IMR-90 (cell line): ENCODE measurements around the gene NXPE4. TPM values are rescaled to one million over a fixed set of nuclear protein-coding genes. Genes with fewer than 3 reads are reported as not detected.
"Not testable (repeated sequence)": the region's sequence is repeated elsewhere in the genome, so short reads cannot be mapped to it uniquely, and the experiment has no call there.

Source experiments
- ATAC-seq: fragments of 200-7000 bp; cut with Tn5 transposase; 2 replicates; pipeline ENCODE4 v1.9.1; 2020; ENCODE audit warnings: low read depth, mild to moderate bottlenecking, moderate library complexity
- BruUV-seq: library from RNA; stranded (reverse); fragments of 400-500 nt; replicated peaks from 2 replicates; lab custom pipeline; 2021; lab: Mats Ljungman, UMichigan
- CTCF ChIA-PET: fragments of 300-600 bp; formaldehyde crosslinking; extraction: SDS; loops from one replicate; lab custom pipeline; 2021; ENCODE audit warnings: antibody characterized with exemption; lab: Yijun Ruan, JAX
- POLR2A ChIA-PET: fragments of 300-600 bp; sonication (Branson Sonifier 250); formaldehyde crosslinking; loops from one replicate; lab custom pipeline; 2022; ENCODE audit warnings: antibody characterized with exemption; ENCODE audit not compliant: unreplicated experiment; lab: Charles Lee
- DNase-seq: peaks from one replicate; pipeline ENCODE4 v3.0.0; 2013
- H2AFZ ChIP-seq: replicated peaks from 2 replicates; pipeline ENCODE3; 2013; ENCODE audit warnings: low read length, mild to moderate bottlenecking; ENCODE audit not compliant: poor library complexity
- H2AK5ac ChIP-seq: 2 replicates; pipeline ENCODE4 v1.6.1; 2013; ENCODE audit warnings: low read depth, low read length, inconsistent platforms
- H2AK9ac ChIP-seq: replicated peaks from 2 replicates; pipeline ENCODE3; 2013; ENCODE audit warnings: mild to moderate bottlenecking, low read depth, low read length, moderate library complexity; ENCODE audit not compliant: poor library complexity
- H2BK120ac ChIP-seq: 2 replicates; pipeline ENCODE4 v1.6.1; 2013; ENCODE audit warnings: low read depth, low read length, inconsistent platforms
- H2BK15ac ChIP-seq: 3 replicates; pipeline ENCODE4 v1.6.1; 2013; ENCODE audit warnings: low read depth, low read length, inconsistent platforms
- H2BK20ac ChIP-seq: 2 replicates; pipeline ENCODE4 v1.6.1; 2013; ENCODE audit warnings: low read depth, mild to moderate bottlenecking, inconsistent platforms, low read length, moderate library complexity
- H2BK5ac ChIP-seq: 2 replicates; pipeline ENCODE4 v1.6.1; 2013; ENCODE audit warnings: mild to moderate bottlenecking, low read depth, low read length, inconsistent platforms; ENCODE audit not compliant: poor library complexity, severe bottlenecking
- H3K14ac ChIP-seq: replicated peaks from 2 replicates; pipeline ENCODE4 v1.6.1; 2013; ENCODE audit warnings: low read depth, low read length, inconsistent platforms
- H3K18ac ChIP-seq: 2 replicates; pipeline ENCODE4 v1.6.1; 2013; ENCODE audit warnings: low read depth, low read length, control low read depth
- H3K23ac ChIP-seq: 2 replicates; pipeline ENCODE4 v1.6.1; 2013; ENCODE audit warnings: low read depth, low read length, inconsistent platforms
- H3K27ac ChIP-seq: 2 replicates; pipeline ENCODE4 v1.5.1; 2013; ENCODE audit warnings: mild to moderate bottlenecking, control low read depth, low read length; ENCODE audit not compliant: insufficient read depth
- H3K27me3 ChIP-seq: 2 replicates; pipeline ENCODE4 v1.6.1; 2013; ENCODE audit warnings: low read length; ENCODE audit not compliant: control insufficient read depth, insufficient read depth
- H3K36me3 ChIP-seq: 2 replicates; pipeline ENCODE4 v1.6.1; 2013; ENCODE audit warnings: low read length, mixed read lengths; ENCODE audit not compliant: control insufficient read depth, insufficient read depth
- H3K4ac ChIP-seq: 2 replicates; pipeline ENCODE4 v1.6.1; 2013; ENCODE audit warnings: low read depth, low read length, inconsistent platforms
- H3K4me1 ChIP-seq: 2 replicates; pipeline ENCODE4 v1.6.1; 2013; ENCODE audit warnings: low read length, mixed read lengths; ENCODE audit not compliant: control insufficient read depth, insufficient read depth
- H3K4me2 ChIP-seq: 2 replicates; pipeline ENCODE4 v1.6.1; 2013; ENCODE audit warnings: low read depth, mild to moderate bottlenecking, control low read depth, low read length, moderate library complexity
- H3K4me3 ChIP-seq: 2 replicates; pipeline ENCODE4 v1.5.1; 2013; ENCODE audit warnings: low read depth, mild to moderate bottlenecking, control low read depth, low read length, moderate library complexity; ENCODE audit not compliant: insufficient read depth
- H3K56ac ChIP-seq: 2 replicates; pipeline ENCODE4 v1.6.1; 2013; ENCODE audit warnings: low read length, inconsistent platforms; ENCODE audit not compliant: insufficient read depth; ENCODE audit errors: extremely low read depth
- H3K79me1 ChIP-seq, 2 experiments: 2 replicates each; pipeline ENCODE4 v1.6.1; 2013; ENCODE audit warnings: low read length in 2 of 2, inconsistent platforms in 1 of 2, low read depth in 1 of 2
- H3K9ac ChIP-seq: 2 replicates; pipeline ENCODE4 v1.6.1; 2013; ENCODE audit warnings: low read depth, low read length, control low read depth
- H3K9me1 ChIP-seq: 2 replicates; pipeline ENCODE4 v1.6.1; 2013; ENCODE audit warnings: low read length, inconsistent platforms; ENCODE audit not compliant: insufficient read depth
- H3K9me3 ChIP-seq: 2 replicates; pipeline ENCODE4 v1.6.1; 2013; ENCODE audit warnings: low read length; ENCODE audit not compliant: control insufficient read depth, insufficient read depth
- H4K20me1 ChIP-seq: 2 replicates; pipeline ENCODE4 v1.6.1; 2013; ENCODE audit warnings: low read length, inconsistent platforms; ENCODE audit not compliant: insufficient read depth
- H4K5ac ChIP-seq: 2 replicates; pipeline ENCODE4 v1.6.1; 2013; ENCODE audit warnings: mild to moderate bottlenecking, low read depth, low read length, control low read depth
- H4K8ac ChIP-seq, 2 experiments: 2 replicates each; pipeline ENCODE4 v1.6.1; 2013; ENCODE audit warnings: low read depth in 2 of 2, low read length in 2 of 2, control low read depth in 1 of 2, inconsistent platforms in 1 of 2
- H4K91ac ChIP-seq: 2 replicates; pipeline ENCODE4 v1.6.1; 2013; ENCODE audit warnings: low read depth, low read length, inconsistent platforms; ENCODE audit not compliant: insufficient read depth
- ELK1 ChIP-seq: fragments of 150-350 bp; IDR thresholded peaks from 2 replicates; pipeline ENCODE4 v1.6.1; 2016; ENCODE audit warnings: low read depth, mild to moderate bottlenecking, low read length, moderate library complexity, borderline replicate concordance
- FOS ChIP-seq: fragments of 150-350 bp; IDR thresholded peaks from 2 replicates; pipeline ENCODE4 v1.6.1; 2016; ENCODE audit warnings: low read depth, low read length
- NFE2L2 ChIP-seq: fragments of 150-350 bp; IDR thresholded peaks from 2 replicates; pipeline ENCODE4 v1.6.1; 2016; ENCODE audit warnings: low read depth, mild to moderate bottlenecking, low read length
- POLR2A ChIP-seq: IDR thresholded peaks from 2 replicates; pipeline ENCODE4 v1.6.1; 2012; ENCODE audit warnings: mild to moderate bottlenecking, low read depth, low read length
- RFX5 ChIP-seq: IDR thresholded peaks from 2 replicates; pipeline ENCODE4 v1.8.0; 2012; ENCODE audit warnings: low read depth, mild to moderate bottlenecking, low read length, moderate library complexity
- SMC3 ChIP-seq: fragments of 150-350 bp; IDR thresholded peaks from 2 replicates; pipeline ENCODE4 v1.6.1; 2016; ENCODE audit warnings: low read depth, mild to moderate bottlenecking, antibody characterized with exemption, low read length, moderate library complexity
- USF2 ChIP-seq: fragments of 150-350 bp; IDR thresholded peaks from 2 replicates; pipeline ENCODE4 v1.6.1; 2017; ENCODE audit warnings: mild to moderate bottlenecking, antibody characterized with exemption, low read length, low read depth
- WGBS, 2 experiments: methylation state at CpG; one replicate each; pipeline versions ENCODE4 v1.1.5 to v1.1.7; 2013; ENCODE audit warnings: missing lambda C conversion rate in 2 of 2; ENCODE audit not compliant: insufficient read length in 1 of 2; ENCODE audit errors: extremely low coverage in 2 of 2; 5-methylcytosine and 5-hydroxymethylcytosine counted together
- dilution Hi-C: fragments of 300-500 bp; cut with HindIII; formaldehyde crosslinking; loops from one replicate; pipeline ENCODE4 v1.14.3; 2018; ENCODE audit warnings: low sequenced_read_pairs; ENCODE audit not compliant: unreplicated experiment
- in situ Hi-C: fragments of 300-500 bp; cut with MboI; formaldehyde crosslinking; loops from 3 replicates; pipeline ENCODE4 v1.14.3; 2019; ENCODE audit warnings: low sequenced_read_pairs, inconsistent platforms, mixed read lengths
- intact Hi-C: fragments of 100-400 bp; cut with micrococcal nuclease; formaldehyde crosslinking; loops from 2 replicates; pipeline ENCODE4 v1.10.0; 2022
- polyA plus RNA-seq, 3 experiments: library from polyadenylated mRNA; depleted of rRNA; stranded (reverse); fragments of >200 nt; gene quantifications; 2 replicates each; pipeline ENCODE4 v1.2.3, GENCODE V29; 2012; ENCODE audit warnings: low replicate concordance in 1 of 3
- total RNA-seq: library from RNA; depleted of rRNA; stranded (reverse); fragments of >200 nt; gene quantifications from 2 replicates; pipeline ENCODE4 v1.2.3, GENCODE V29; 2012

The NXPE4 gene
- total and polyA plus RNA-seq, 2 of the 4 experiments (the other 2 are of a cell fraction), result not detected

DNA sequence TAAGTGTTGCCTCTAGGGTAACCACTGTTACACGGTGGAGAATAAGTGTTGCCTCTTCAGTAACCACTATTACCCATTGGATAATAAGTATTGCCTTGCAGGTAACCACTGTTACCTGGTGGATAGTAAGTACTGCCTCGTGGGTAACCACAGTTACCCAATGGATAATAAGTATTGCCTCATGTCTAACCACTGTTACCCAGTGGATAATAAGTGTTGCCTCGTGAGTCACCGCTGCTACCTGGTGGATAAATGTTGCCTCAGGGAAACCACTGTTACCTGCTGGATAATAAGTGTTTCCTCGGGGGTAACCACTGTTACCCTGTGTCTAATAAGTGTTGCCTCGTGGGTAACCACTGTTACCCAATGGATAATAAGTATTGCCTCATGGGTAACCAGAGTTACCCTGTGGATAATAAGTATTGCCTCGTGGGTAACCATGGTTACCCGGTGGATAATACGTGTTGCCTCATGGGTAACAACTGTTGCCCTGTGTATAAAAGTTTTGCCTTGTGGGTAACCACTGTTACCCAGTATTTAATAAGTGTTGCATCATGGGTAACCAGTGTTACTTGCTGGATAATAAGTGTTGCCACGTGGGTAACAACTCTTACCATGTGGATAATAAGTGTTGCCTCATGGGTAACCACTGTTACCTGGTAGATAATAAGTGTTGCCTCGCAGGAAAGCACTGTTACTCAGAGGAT, 12.3 kb upstream of the NXPE4 start:
- Histone ChIP-seq H2BK5ac (no peak overlapping the region), H3K56ac (no peak overlapping the region), H2BK20ac (no peak overlapping the region), H3K18ac (no peak overlapping the region), H2AFZ (no peak overlapping the region), H3K27ac (no peak overlapping the region), H2AK9ac (no peak overlapping the region), H3K9ac (no peak overlapping the region), H3K27me3 (no peaks in the 10 kb centered on the region), H2AK5ac (no peak overlapping the region), H3K36me3 (no peaks in the 10 kb centered on the region), H3K4ac (no peak overlapping the region), H3K9me3 (no peaks in the 10 kb centered on the region), H3K14ac (no peak overlapping the region), H3K9me1 (no peaks in the 10 kb centered on the region), H4K8ac (no peak overlapping the region), H3K79me1 (no peaks in the 10 kb centered on the region), H3K23ac (no peak overlapping the region), H2BK120ac (no peak overlapping the region), H4K20me1 (no peaks in the 10 kb centered on the region), H3K4me3 (no peak overlapping the region), H4K91ac (no peak overlapping the region), H3K4me2 (no peak overlapping the region), H4K5ac (no peak overlapping the region), H3K4me1 (no peaks in the 10 kb centered on the region), H2BK15ac (no peak overlapping the region)
- dilution Hi-C loops (no loop called here), intact Hi-C loops (loop anchor here (5.0 kb wide), 1 partner anchor 326 kb away; no protein-coding TSS in a partner anchor), in situ Hi-C loops (no loop called here)
- POLR2A ChIA-PET, result no interaction called here
- CTCF ChIA-PET, result no interaction called here
- TF ChIP-seq NFE2L2 (no peak), SMC3 (no peak), ELK1 (no peak), USF2 (no peak), RFX5 (no peak), FOS (no peak), POLR2A (no peak)
- DNase-seq (no peak), ATAC-seq (no peak)
- no TSS peak for BruUV-seq
- WGBS, 2 experiments, result 39% methylated on average over 4 of the region's 11 CpGs; no CpG with 5 or more reads in 1 of the 2 experiments

GRCh38 chr11:114606802-114607075, 11.2 kb upstream of the NXPE4 start:
- H3K9me3 ChIP-seq, H2BK120ac ChIP-seq, H3K18ac ChIP-seq, BruUV-seq, H4K91ac ChIP-seq, H3K4me1 ChIP-seq, H2AFZ ChIP-seq, DNase-seq, H3K27me3 ChIP-seq, in situ Hi-C loops, H2BK15ac ChIP-seq, POLR2A ChIA-PET, H2BK5ac ChIP-seq, H3K4me2 ChIP-seq, H4K5ac ChIP-seq, H2BK20ac ChIP-seq, H3K4ac ChIP-seq, H2AK5ac ChIP-seq, H3K14ac ChIP-seq, H3K23ac ChIP-seq, H4K8ac ChIP-seq, H3K4me3 ChIP-seq, H3K36me3 ChIP-seq, H3K56ac ChIP-seq, H4K20me1 ChIP-seq, ATAC-seq, H2AK9ac ChIP-seq, CTCF ChIA-PET, H3K27ac ChIP-seq, H3K79me1 ChIP-seq, dilution Hi-C loops, H3K9me1 ChIP-seq, H3K9ac ChIP-seq: not testable (repeated sequence)
- 37% methylated on average over 3 of the region's 5 CpGs; no CpG with 5 or more reads in 1 of the 2 experiments for WGBS, 2 experiments
- intact Hi-C loops, result loop anchor here (1.0 to 5.0 kb wide), 2 partner anchors 266 to 324 kb away; no protein-coding TSS in a partner anchor
